CD4-positive, alpha-beta T cell (primary cell): ENCODE data around the gene TAF11L3. TPM values are rescaled to one million over a fixed set of nuclear protein-coding genes. Genes with fewer than 3 reads are reported as not detected.
"Not testable (repeated sequence)": the region's sequence is repeated elsewhere in the genome, so short reads cannot be mapped to it uniquely, and the experiment has no call there.

ENCODE experiments used
- ATAC-seq: fragments of 200-7000 bp; cut with Tn5 transposase; one replicate; pipeline ENCODE4 v1.10.0; 2022; ENCODE audit warnings: mild to moderate bottlenecking; ENCODE audit not compliant: poor library complexity
- CTCF ChIA-PET: fragments of 350-600 bp; sonication (Branson Sonifier 250); formaldehyde crosslinking; loops from one replicate; lab custom pipeline; 2021; ENCODE audit warnings: antibody characterized with exemption, inconsistent platforms; lab: Charles Lee
- POLR2A ChIA-PET: fragments of 350-600 bp; sonication (Branson Sonifier 250); formaldehyde crosslinking; loops from one replicate; lab custom pipeline; 2021; ENCODE audit warnings: antibody characterized with exemption, inconsistent platforms; lab: Charles Lee
- DNase-seq, 14 experiments: peaks; one replicate each; pipeline ENCODE4 v3.0.0-alpha.2; 2013 to 2020; ENCODE audit warnings: mixed read lengths in 2 of 14
- H3K27ac ChIP-seq, 2 donors: one replicate each; pipeline versions ENCODE4 v1.5.1 to v1.7.0; 2013; ENCODE audit warnings: low read length in 2 of 2, low read depth in 1 of 2, mild to moderate bottlenecking in 1 of 2
- H3K27me3 ChIP-seq, 2 experiments: 1 replicate in 1 of 2; 2 replicates in 1 of 2; pipeline versions ENCODE4 v1.6.1 to v1.7.0; 2013; ENCODE audit warnings: low read length in 2 of 2, control low read depth in 1 of 2, mild to moderate bottlenecking in 1 of 2, moderate library complexity in 1 of 2; ENCODE audit not compliant: insufficient read depth in 2 of 2, control insufficient read depth in 1 of 2
- H3K36me3 ChIP-seq: one replicate; pipeline ENCODE4 v1.6.1; 2013; ENCODE audit warnings: low read length, control low read depth; ENCODE audit not compliant: insufficient read depth
- H3K4me1 ChIP-seq: one replicate; pipeline ENCODE4 v1.6.1; 2013; ENCODE audit warnings: low read length, control low read depth; ENCODE audit not compliant: insufficient read depth
- H3K4me3 ChIP-seq: one replicate; pipeline ENCODE4 v1.5.1; 2013; ENCODE audit warnings: mild to moderate bottlenecking, low read length, moderate library complexity
- H3K9me3 ChIP-seq, 2 experiments: 1 replicate in 1 of 2; 2 replicates in 1 of 2; pipeline versions ENCODE4 v1.6.1 to v1.7.0; 2013; ENCODE audit warnings: low read length in 2 of 2, mild to moderate bottlenecking in 2 of 2, control low read depth in 1 of 2, moderate library complexity in 1 of 2; ENCODE audit not compliant: control insufficient read depth in 1 of 2, insufficient read depth in 1 of 2
- H3K27ac Mint-ChIP-seq: one replicate; pipeline ENCODE4 v1.8.0; 2020; ENCODE audit warnings: mixed read lengths
- H3K27me3 Mint-ChIP-seq: one replicate; pipeline ENCODE4 v1.8.0; 2021; ENCODE audit warnings: mixed read lengths
- H3K36me3 Mint-ChIP-seq: one replicate; pipeline ENCODE4 v1.8.0; 2021; ENCODE audit warnings: low read depth, mixed read lengths
- H3K4me1 Mint-ChIP-seq: one replicate; pipeline ENCODE4 v1.8.0; 2021; ENCODE audit warnings: low read depth, mixed read lengths
- H3K4me3 Mint-ChIP-seq: one replicate; pipeline ENCODE4 v1.8.0; 2020; ENCODE audit warnings: mild to moderate bottlenecking, mixed read lengths
- H3K9me3 Mint-ChIP-seq: one replicate; pipeline ENCODE4 v1.8.0; 2020; ENCODE audit warnings: mixed read lengths
- intact Hi-C, 2 experiments: fragments of 100-400 bp; cut with DNase I in 1 of 2; cut with micrococcal nuclease in 1 of 2; formaldehyde crosslinking; loops; one replicate each; pipeline versions ENCODE4 v1.15.1 to v1.9.0; 2023 to 2025; cut with DNase I, micrococcal nuclease
- total RNA-seq, 174 experiments: library from RNA in 2 of 174; stranded (reverse) in 2 of 174; gene quantifications; one replicate each; pipeline ENCODE4 v1.2.3 and lab custom pipeline; 2021 to 2026

Gene TAF11L3
- total RNA-seq, 2 experiments from 2014 or later = not detected

DNA sequence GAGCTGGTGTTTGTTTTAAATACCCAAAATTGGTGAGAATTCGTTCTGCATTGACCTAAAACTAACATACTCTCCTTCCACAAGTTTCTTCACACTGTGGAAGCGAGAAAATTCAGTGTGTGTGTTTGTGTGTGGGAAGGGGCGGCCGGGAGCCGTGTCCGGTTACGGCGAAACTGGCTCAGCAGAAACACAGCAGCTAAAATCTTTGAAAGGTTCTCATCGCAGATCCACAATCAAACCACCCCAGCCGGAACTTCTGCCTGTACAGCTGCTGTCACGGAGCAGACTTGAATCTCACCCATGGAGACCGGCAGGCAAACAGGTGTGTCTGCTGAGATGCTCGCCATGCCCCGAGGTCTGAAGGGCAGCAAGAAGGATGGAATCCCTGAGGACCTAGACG lies 10.2 kb downstream of the TAF11L3 start, which contains the start of gene TAF11L6:
TAF11L6 (plus strand) TSS at position 301 of the 400 bp plus-strand sequence.
- H3K27ac Mint-ChIP-seq, H3K4me1 Mint-ChIP-seq, H3K9me3 ChIP-seq, H3K4me3 Mint-ChIP-seq, H3K27me3 ChIP-seq, H3K9me3 Mint-ChIP-seq, H3K36me3 Mint-ChIP-seq, intact Hi-C loops, H3K4me1 ChIP-seq, H3K27ac ChIP-seq, H3K27me3 Mint-ChIP-seq, POLR2A ChIA-PET, H3K4me3 ChIP-seq, ATAC-seq, CTCF ChIA-PET, DNase-seq, H3K36me3 ChIP-seq: not testable (repeated sequence)

Other genes with a start within 250 kb of the TAF11L3 start
- not detected for gene TAF11L2, start 20.1 kb upstream of the TAF11L3 start, total RNA-seq
- gene TAF11L4, start 3.4 kb downstream of the TAF11L3 start, total RNA-seq = not detected
- not detected for gene TAF11L5, start 6.9 kb downstream of the TAF11L3 start, total RNA-seq
- gene TAF11L6, start 10.3 kb downstream of the TAF11L3 start, total RNA-seq = not detected
- not detected for gene TAF11L7, start 67.4 kb downstream of the TAF11L3 start, total RNA-seq
- not detected for gene TAF11L8, start 72.6 kb downstream of the TAF11L3 start, total RNA-seq
- gene TAF11L9, start 76.0 kb downstream of the TAF11L3 start, total RNA-seq = not detected
- gene TAF11L10, start 79.5 kb downstream of the TAF11L3 start, total RNA-seq = not detected
- not detected for gene TAF11L11, start 85.8 kb downstream of the TAF11L3 start, total RNA-seq
- gene TAF11L12, start 92.0 kb downstream of the TAF11L3 start, total RNA-seq = not detected
- gene TAF11L13, start 113.7 kb downstream of the TAF11L3 start, total RNA-seq = not detected
- gene TAF11L14, start 116.1 kb downstream of the TAF11L3 start, total RNA-seq = not detected